B cell (primary cell): ENCODE measurements around the gene PDPK1. TPM values are rescaled to one million over a fixed set of nuclear protein-coding genes. Genes with fewer than 3 reads are reported as not detected.

Experiments
- ATAC-seq: fragments of 200-7000 bp; cut with Tn5 transposase; one replicate; pipeline ENCODE4 v1.10.0; 2021; ENCODE audit warnings: low read depth, mild to moderate bottlenecking, moderate number of reproducible peaks, moderate library complexity
- CTCF ChIA-PET: fragments of 350-600 bp; sonication (Branson Sonifier 250); formaldehyde crosslinking; loops from one replicate; lab custom pipeline; 2021; ENCODE audit warnings: antibody characterized with exemption, inconsistent platforms; lab: Charles Lee
- POLR2A ChIA-PET: fragments of 350-600 bp; sonication (Branson Sonifier 250); formaldehyde crosslinking; loops from one replicate; lab custom pipeline; 2021; ENCODE audit warnings: antibody characterized with exemption; lab: Charles Lee
- DNase-seq: peaks from one replicate; pipeline ENCODE4 v3.0.0; 2013
- H2AFZ ChIP-seq: 2 replicates; pipeline ENCODE4 v1.6.1; 2012; ENCODE audit warnings: mild to moderate bottlenecking, low read depth, low read length; ENCODE audit not compliant: insufficient read depth, poor library complexity, severe bottlenecking
- H3K27ac ChIP-seq, 2 donors: 1 replicate in 1 of 2; 2 replicates in 1 of 2; pipeline ENCODE4 v1.5.1; 2012 to 2013; ENCODE audit warnings: low read length in 2 of 2, mild to moderate bottlenecking in 2 of 2, moderate library complexity in 1 of 2
- H3K27me3 ChIP-seq, 4 experiments: fragments of 200-600 bp in 1 of 4; sonication (generic) in 1 of 4; replicated peaks in 1 of 4; 1 replicate in 2 of 4; 2 replicates in 2 of 4; pipeline versions ENCODE4 v1.6.1 to v1.7.0; 2013 to 2016; ENCODE audit warnings: low read length in 3 of 4, mild to moderate bottlenecking in 2 of 4, mixed read lengths in 1 of 4, moderate library complexity in 1 of 4; ENCODE audit not compliant: insufficient read depth in 4 of 4, control insufficient read depth in 3 of 4; ENCODE audit errors: control extremely low read depth in 1 of 4
- H3K36me3 ChIP-seq, 2 experiments: replicated peaks in 1 of 2; 1 replicate in 1 of 2; 2 replicates in 1 of 2; pipeline versions ENCODE4 v1.6.1 to v1.7.1; 2013; ENCODE audit warnings: low read length in 1 of 2; ENCODE audit not compliant: insufficient read depth in 2 of 2, control insufficient read depth in 1 of 2; ENCODE audit errors: control extremely low read depth in 1 of 2, extremely low read depth in 1 of 2
- H3K4me1 ChIP-seq, 2 donors: fragments of 200-600 bp in 1 of 2; sonication (generic) in 1 of 2; 1 replicate in 1 of 2; 2 replicates in 1 of 2; pipeline versions ENCODE4 v1.5.1 to v1.6.1; 2013 to 2017; ENCODE audit warnings: low read length in 2 of 2; ENCODE audit not compliant: control insufficient read depth in 2 of 2, insufficient read depth in 2 of 2
- H3K4me2 ChIP-seq: replicated peaks from 2 replicates; pipeline ENCODE3; 2012; ENCODE audit warnings: mild to moderate bottlenecking, low read depth, low read length; ENCODE audit not compliant: poor library complexity, severe bottlenecking
- H3K4me3 ChIP-seq, 5 experiments: fragments of 200-600 bp in 1 of 5; sonication (generic) in 1 of 5; 1 replicate in 3 of 5; 2 replicates in 2 of 5; pipeline versions ENCODE4 v1.5.1 to v1.7.0; 2011 to 2016; ENCODE audit warnings: low read length in 4 of 5, mild to moderate bottlenecking in 4 of 5, low read depth in 2 of 5, control low read depth in 1 of 5, moderate library complexity in 1 of 5; ENCODE audit not compliant: insufficient read depth in 1 of 5; ENCODE audit errors: control extremely low read depth in 1 of 5, extremely low read depth in 1 of 5
- H3K79me2 ChIP-seq: fragments of 200-600 bp; sonication (generic); one replicate; pipeline ENCODE4 v1.6.0; 2016; ENCODE audit warnings: low read length; ENCODE audit not compliant: control insufficient read depth, insufficient read depth
- H3K9ac ChIP-seq: fragments of 200-600 bp; sonication (generic); 2 replicates; pipeline ENCODE4 v1.6.1; 2017; ENCODE audit warnings: mild to moderate bottlenecking, low read length, moderate library complexity
- H3K9me3 ChIP-seq, 3 donors: one replicate each; pipeline versions ENCODE4 v1.6.1 to v1.7.1; 2013; ENCODE audit warnings: low read length in 2 of 3; ENCODE audit not compliant: control insufficient read depth in 2 of 3, insufficient read depth in 1 of 3; ENCODE audit errors: control extremely low read depth in 1 of 3
- H4K20me1 ChIP-seq: 2 replicates; pipeline ENCODE4 v1.6.0; 2012; ENCODE audit warnings: mild to moderate bottlenecking, low read length; ENCODE audit not compliant: insufficient read depth, control insufficient read depth, poor library complexity, severe bottlenecking
- H3K27ac Mint-ChIP-seq: one replicate; pipeline ENCODE4 v1.8.0; 2021; ENCODE audit warnings: mixed read lengths
- H3K27me3 Mint-ChIP-seq: one replicate; pipeline ENCODE4 v1.8.0; 2021; ENCODE audit warnings: mixed read lengths
- H3K4me1 Mint-ChIP-seq: one replicate; pipeline ENCODE4 v1.8.0; 2021; ENCODE audit warnings: mixed read lengths
- H3K4me3 Mint-ChIP-seq: one replicate; pipeline ENCODE4 v1.8.0; 2021; ENCODE audit warnings: mixed read lengths
- H3K9me3 Mint-ChIP-seq: one replicate; pipeline ENCODE4 v1.8.0; 2022; ENCODE audit warnings: mixed read lengths; ENCODE audit not compliant: insufficient read depth
- CTCF ChIP-seq: fragments of 200-600 bp; IDR thresholded peaks from one replicate; pipeline ENCODE4 v1.8.0; 2022; ENCODE audit warnings: antibody characterized with exemption, mild to moderate bottlenecking
- EZH2 ChIP-seq: IDR thresholded peaks from 2 replicates; pipeline ENCODE4 v1.6.1; 2012; ENCODE audit warnings: borderline replicate concordance, low read depth, mild to moderate bottlenecking, moderate library complexity, low read length; ENCODE audit not compliant: insufficient read depth, poor library complexity, severe bottlenecking
- WGBS: methylation state at CpG from one replicate; pipeline ENCODE4 v1.1.5; 2013; ENCODE audit warnings: missing lambda C conversion rate; ENCODE audit not compliant: insufficient coverage; 5-methylcytosine and 5-hydroxymethylcytosine counted together
- intact Hi-C: fragments of 100-400 bp; cut with micrococcal nuclease; formaldehyde crosslinking; loops from one replicate; pipeline ENCODE4 v1.10.0; 2022
- polyA plus RNA-seq: library from polyadenylated mRNA; depleted of rRNA; stranded (reverse); fragments of >200 nt; gene quantifications from 2 replicates; pipeline ENCODE4 v1.2.3, GENCODE V29; 2012
- total RNA-seq, 2 donors: library from RNA; stranded (reverse); fragments of 120-200 nt in 1 of 2; gene quantifications; 1 replicate in 1 of 2; 2 replicates in 1 of 2; pipeline versions ENCODE4 v1.2.3 to v1.2.4, GENCODE V29; 2013 to 2022

PDPK1 gene
- total and polyA plus RNA-seq, 2 donors (not counting 1 experiment from before 2014, with no cell fraction given), result 32.5 to 84.1 TPM

- no peaks in the 10 kb centered on the region for H3K27me3 ChIP-seq
- H3K9me3 ChIP-seq, result peaks cover 0 to 3% (median 0%) of the 10 kb centered on the region in 3 donors
- intact Hi-C loops, result loop anchor here (1.0 kb wide), 2 partner anchors 12 to 13 kb away; no protein-coding TSS in a partner anchor
- peaks cover 50% of the 10 kb centered on the region for H4K20me1 ChIP-seq
- H2AFZ ChIP-seq, result no peak within 1 kb of the TSS
- ChIA-PET CTCF (interaction anchor here (0.6 to 1.9 kb wide), 8 partner anchors 10 to 325 kb away, joined by 3 to 12 read pairs (median 4); partner anchors contain the start of genes CEMP1 and ECI1), POLR2A (interaction anchor here (0.7 to 3.0 kb wide), 9 partner anchors 10 to 1059 kb away, joined by 3 to 66 read pairs (median 5); partner anchors contain the start of genes CEMP1, PDPK1 and TBC1D24)
- Mint-ChIP-seq H3K4me3 (peak within 1 kb of the TSS; percentile 93), H3K9me3 (no peaks in the 10 kb centered on the region), H3K27ac (peak within 1 kb of the TSS; percentile 98), H3K4me1 (peaks cover 64% of the 10 kb centered on the region), H3K27me3 (no peaks in the 10 kb centered on the region)
- peak within 1 kb of the TSS; percentile 2 to 69 (median 60) for H3K4me3 ChIP-seq
- H3K27ac ChIP-seq, result peak within 1 kb of the TSS; percentile 93
- H3K4me2 ChIP-seq, result peak within 1 kb of the TSS; percentile 75
- WGBS, result under 1% methylated on average over 80 of the region's 83 CpGs
- H3K36me3 ChIP-seq, result peaks cover 0 to 50% of the 10 kb centered on the region in 2 experiments
- H3K79me2 ChIP-seq, result peaks cover 83% of the 10 kb centered on the region
- DNase-seq (peak; percentile 95), ATAC-seq (peak; percentile 60)
- peaks cover 51 to 57% of the 10 kb centered on the region in 2 donors for H3K4me1 ChIP-seq
- TF ChIP-seq EZH2 (no peak), CTCF (no peak)
- H3K9ac ChIP-seq, result peak within 1 kb of the TSS; percentile 65
Observed at GRCh38 chr16:2520097-2520783, 17.6 kb upstream of the PDPK1 start, which contains the start of gene AMDHD2. TSS of gene AMDHD2 (plus strand) at chr16:2520371. CDS start at chr16:2520459, 88 bp downstream.
